Measurements from ENCODE around the gene ERGIC1. TPM values are rescaled to one million over a fixed set of nuclear protein-coding genes. Genes with fewer than 3 reads are reported as not detected.
A peak's percentile ranks its signal among the peaks of the same experiment; 100 is the strongest.

Gene ERGIC1
- total RNA-seq, 1 experiment from 2014 or later: 89.8 TPM

GRCh38 chr5:172926008-172926523 lies 92.0 kb downstream of the ERGIC1 start (continued):
- TF ChIP-seq ZNF281 (CRISPR knock-in tag; IDR thresholded peaks at IDR 0.05): no peak

DNA sequence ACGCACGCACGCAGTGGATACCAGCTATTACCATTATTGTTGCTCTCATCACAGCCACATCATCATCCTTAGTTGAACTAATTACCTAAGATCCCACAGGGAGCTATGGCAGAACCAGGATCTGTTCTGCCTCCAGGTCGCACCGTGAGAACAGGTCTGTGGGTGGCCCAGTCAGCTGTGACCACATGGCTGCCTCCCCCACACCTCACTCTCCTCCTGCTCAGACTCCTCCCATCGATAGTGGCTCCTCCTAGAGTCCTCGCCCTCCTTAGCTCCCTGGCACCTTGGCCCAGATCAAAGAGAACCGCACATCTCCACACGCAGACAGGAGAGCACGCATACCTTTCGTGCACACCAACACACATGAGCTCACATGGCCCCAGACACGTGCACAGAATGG lies 92.7 kb downstream of the ERGIC1 start:
- TF ChIP-seq ZNF263 (CRISPR knock-in tag; IDR thresholded peaks at IDR 0.05; ENCODE audit: low read depth): peak; percentile 59; the same call in 1 of the 2 replicates
- no peak for TF ChIP-seq CREB1 (CRISPR knock-in tag; IDR thresholded peaks at IDR 0.05)
- no peak overlapping the region for H3K4me3 Mint-ChIP-seq
- ChIA-PET POLR2A (no interaction called here), CTCF (interaction anchor here (1.0 to 2.4 kb wide), 5 partner anchors 12 to 220 kb away, joined by 3 to 7 read pairs (median 5); no protein-coding TSS in a partner anchor)
- no peaks in the 10 kb centered on the region for H3K4me1 Mint-ChIP-seq
- H3K36me3 Mint-ChIP-seq: peaks cover 32% of the 10 kb centered on the region
- no peak overlapping the region for H3K27ac Mint-ChIP-seq
- H3K27me3 Mint-ChIP-seq (ENCODE audit: low read depth): no peaks in the 10 kb centered on the region
- H3K9me3 Mint-ChIP-seq: no peaks in the 10 kb centered on the region
- DNase-seq (ENCODE audit: low spot score) (no peak), ATAC-seq (peak; percentile 47)

GRCh38 chr5:172929371-172929838 lies 95.4 kb downstream of the ERGIC1 start:
- H3K4me1 Mint-ChIP-seq: no peaks in the 10 kb centered on the region
- H3K36me3 Mint-ChIP-seq: peaks cover 22% of the 10 kb centered on the region
- no peak for DNase-seq (ENCODE audit: low spot score)
- H3K4me3 Mint-ChIP-seq: no peak overlapping the region
- ChIA-PET POLR2A (no interaction called here), CTCF (interaction anchor here (1.0 to 1.9 kb wide), 3 partner anchors 9 to 215 kb away, joined by 3 to 7 read pairs (median 5); no protein-coding TSS in a partner anchor)
- TF ChIP-seq FOXP1 (CRISPR knock-in tag; IDR thresholded peaks at IDR 0.05; ENCODE audit: borderline replicate concordance) (no peak), ZNF281 (CRISPR knock-in tag; IDR thresholded peaks at IDR 0.05) (no peak), PREB (CRISPR knock-in tag; IDR thresholded peaks at IDR 0.05; ENCODE audit: borderline replicate concordance) (no peak), AFF4 (CRISPR knock-in tag; IDR thresholded peaks at IDR 0.05; ENCODE audit: borderline replicate concordance) (no peak), CBFB (CRISPR knock-in tag; IDR thresholded peaks at IDR 0.05; ENCODE audit: low read depth) (no peak), ZBTB21 (CRISPR knock-in tag; IDR thresholded peaks at IDR 0.05; ENCODE audit: borderline replicate concordance) (no peak), FOXK1 (CRISPR knock-in tag; IDR thresholded peaks at IDR 0.05) (no peak), OVOL2 (CRISPR knock-in tag; IDR thresholded peaks at IDR 0.05; ENCODE audit: borderline replicate concordance) (no peak), ZBTB43 (CRISPR knock-in tag; IDR thresholded peaks at IDR 0.05) (no peak), MYBL2 (CRISPR knock-in tag; IDR thresholded peaks at IDR 0.05) (no peak), GABPB1 (CRISPR knock-in tag; IDR thresholded peaks at IDR 0.05) (no peak), NFYB (CRISPR knock-in tag; conservative IDR thresholded peaks at IDR 0.05; ENCODE audit: low read depth) (no peak), ETV6 (CRISPR knock-in tag; IDR thresholded peaks at IDR 0.05) (no peak), ERG (CRISPR knock-in tag; IDR thresholded peaks at IDR 0.05) (no peak)
- ATAC-seq: no peak
- H3K9me3 Mint-ChIP-seq: no peaks in the 10 kb centered on the region
- no peak overlapping the region for H3K27ac Mint-ChIP-seq
- H3K27me3 Mint-ChIP-seq (ENCODE audit: low read depth): no peaks in the 10 kb centered on the region
